HEK293 (cell line): Measurements from ENCODE around the gene ABHD13.

ENCODE experiments used
- MEIS1 ChIP-seq: sonication (generic); formaldehyde crosslinking; IDR thresholded peaks from 2 replicates; pipeline ENCODE4 v1.8.1; 2022; ENCODE audit warnings: missing genetic modification reagents, mild to moderate bottlenecking, borderline replicate concordance
- ZNF155 ChIP-seq: fragments of 450-650 bp; formaldehyde crosslinking; IDR thresholded peaks from 2 replicates; pipeline ENCODE4 v1.5.1; 2016; ENCODE audit warnings: missing biosample characterization, missing genetic modification characterization
- ZNF292 ChIP-seq: fragments of 450-650 bp; formaldehyde crosslinking; IDR thresholded peaks from 2 replicates; pipeline ENCODE4 v1.5.1; 2016; ENCODE audit warnings: low read depth, missing biosample characterization, missing genetic modification characterization, borderline replicate concordance
- ZNF768 ChIP-seq: fragments of 450-650 bp; formaldehyde crosslinking; IDR thresholded peaks from 2 replicates; pipeline ENCODE4 v1.5.1; 2018; ENCODE audit warnings: missing biosample characterization, mild to moderate bottlenecking, missing genetic modification characterization
- TF ChIP-seq, protein P1 (sequence below): fragments of 450-650 bp; formaldehyde crosslinking; IDR thresholded peaks from 2 replicates; pipeline ENCODE4 v1.5.1; 2016; ENCODE audit warnings: missing biosample characterization, missing genetic modification characterization

DNA sequence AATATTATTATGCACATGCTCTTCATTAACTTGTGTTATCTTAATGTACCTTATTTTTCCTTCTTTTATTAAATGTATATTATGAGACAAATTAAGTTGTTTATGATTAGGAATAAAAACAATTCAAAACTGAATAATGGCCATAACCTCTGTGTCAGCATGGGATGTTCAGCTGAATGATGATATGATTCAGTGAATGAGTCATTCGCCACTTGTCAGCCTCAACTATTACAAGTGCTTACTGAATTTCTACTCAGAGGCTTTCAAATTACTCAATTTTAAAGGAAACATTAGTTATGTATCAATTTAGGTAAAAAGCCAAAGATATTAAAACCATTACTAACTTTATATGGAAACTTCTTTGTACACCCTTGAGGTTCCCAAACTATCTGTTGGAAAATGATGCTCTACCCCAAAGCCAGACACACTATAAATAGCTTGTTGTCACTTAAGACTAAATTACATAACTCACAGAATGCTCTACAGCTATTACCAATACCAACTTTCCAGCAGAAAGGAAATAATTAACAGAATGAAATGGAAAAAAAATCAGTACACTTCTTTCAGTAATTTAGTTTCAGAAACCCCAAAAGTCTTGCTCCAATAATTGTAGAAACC lies 17.3 kb upstream of the ABHD13 start:
- TF ChIP-seq, protein P1, sequence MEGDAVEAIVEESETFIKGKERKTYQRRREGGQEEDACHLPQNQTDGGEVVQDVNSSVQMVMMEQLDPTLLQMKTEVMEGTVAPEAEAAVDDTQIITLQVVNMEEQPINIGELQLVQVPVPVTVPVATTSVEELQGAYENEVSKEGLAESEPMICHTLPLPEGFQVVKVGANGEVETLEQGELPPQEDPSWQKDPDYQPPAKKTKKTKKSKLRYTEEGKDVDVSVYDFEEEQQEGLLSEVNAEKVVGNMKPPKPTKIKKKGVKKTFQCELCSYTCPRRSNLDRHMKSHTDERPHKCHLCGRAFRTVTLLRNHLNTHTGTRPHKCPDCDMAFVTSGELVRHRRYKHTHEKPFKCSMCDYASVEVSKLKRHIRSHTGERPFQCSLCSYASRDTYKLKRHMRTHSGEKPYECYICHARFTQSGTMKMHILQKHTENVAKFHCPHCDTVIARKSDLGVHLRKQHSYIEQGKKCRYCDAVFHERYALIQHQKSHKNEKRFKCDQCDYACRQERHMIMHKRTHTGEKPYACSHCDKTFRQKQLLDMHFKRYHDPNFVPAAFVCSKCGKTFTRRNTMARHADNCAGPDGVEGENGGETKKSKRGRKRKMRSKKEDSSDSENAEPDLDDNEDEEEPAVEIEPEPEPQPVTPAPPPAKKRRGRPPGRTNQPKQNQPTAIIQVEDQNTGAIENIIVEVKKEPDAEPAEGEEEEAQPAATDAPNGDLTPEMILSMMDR (tag by site-specific recombination) = no peak
- TF ChIP-seq ZNF155 (tag by site-specific recombination) (no peak), ZNF768 (tag by site-specific recombination) (no peak), MEIS1 (CRISPR knock-in tag) (no peak), ZNF292 (no peak)
